Lower lobe of right lung (tissue), 2 donors: Measurements from ENCODE around the gene CERS3. TPM values are rescaled to one million over a fixed set of nuclear protein-coding genes. Genes with fewer than 3 reads are reported as not detected.
A peak's percentile ranks its signal among the peaks of the same experiment; 100 is the strongest.

Experiments
- ATAC-seq, 2 donors: fragments of 200-7000 bp; cut with Tn5 transposase; one replicate each; pipeline ENCODE4 v1.9.1; 2020 to 2022; ENCODE audit warnings: mild to moderate bottlenecking in 2 of 2, moderate library complexity in 2 of 2
- DNase-seq: peaks from one replicate; pipeline ENCODE4 v3.0.0-alpha.2; 2020
- H3K27ac ChIP-seq: fragments of 200-600 bp; one replicate; pipeline ENCODE4 v1.8.0; 2022
- H3K27me3 ChIP-seq: fragments of 200-600 bp; one replicate; pipeline ENCODE4 v1.8.0; 2022; ENCODE audit warnings: low read depth
- H3K36me3 ChIP-seq: fragments of 200-600 bp; one replicate; pipeline ENCODE4 v1.8.0; 2022; ENCODE audit warnings: mild to moderate bottlenecking
- H3K4me1 ChIP-seq: fragments of 200-600 bp; one replicate; pipeline ENCODE4 v1.8.0; 2022
- H3K4me3 ChIP-seq: fragments of 200-600 bp; one replicate; pipeline ENCODE4 v1.8.0; 2022; ENCODE audit warnings: mild to moderate bottlenecking
- H3K9me3 ChIP-seq: fragments of 200-600 bp; one replicate; pipeline ENCODE4 v1.8.0; 2022
- intact Hi-C: fragments of 100-400 bp; cut with DNase I; formaldehyde crosslinking; loops from one replicate; pipeline ENCODE4 v1.11.0; 2022
- total RNA-seq: library from RNA; stranded (reverse); fragmentation: NEBNext Ultra II Directional; extraction: Animal tissue kit (Norgen Biotek cat#: 25700); gene quantifications from one replicate; pipeline ENCODE4 v1.2.1, GENCODE V29; 2021
- TF ChIP-seq, protein P1 (sequence below): fragments of 200-600 bp; IDR thresholded peaks from one replicate; pipeline ENCODE4 v1.8.0; 2022; ENCODE audit warnings: antibody characterized with exemption, mild to moderate bottlenecking
- donor health status: DM: no; HTN: yes; CAD: no; lungs with severe emphysema.

Gene CERS3
- total RNA-seq, 1 donor from 2014 or later, result not detected

GRCh38 chr15:100373120-100373896 lies 155.4 kb downstream of the CERS3 start:
- ATAC-seq (peak; percentile 47 to 61), DNase-seq (no peak)
- Histone ChIP-seq H3K27ac (no peak overlapping the region), H3K4me3 (peak overlapping the region; percentile 47), H3K27me3 (peaks cover 12% of the 10 kb centered on the region), H3K36me3 (no peaks in the 10 kb centered on the region), H3K9me3 (peaks cover 6% of the 10 kb centered on the region), H3K4me1 (no peaks in the 10 kb centered on the region)
- TF ChIP-seq, protein P1, sequence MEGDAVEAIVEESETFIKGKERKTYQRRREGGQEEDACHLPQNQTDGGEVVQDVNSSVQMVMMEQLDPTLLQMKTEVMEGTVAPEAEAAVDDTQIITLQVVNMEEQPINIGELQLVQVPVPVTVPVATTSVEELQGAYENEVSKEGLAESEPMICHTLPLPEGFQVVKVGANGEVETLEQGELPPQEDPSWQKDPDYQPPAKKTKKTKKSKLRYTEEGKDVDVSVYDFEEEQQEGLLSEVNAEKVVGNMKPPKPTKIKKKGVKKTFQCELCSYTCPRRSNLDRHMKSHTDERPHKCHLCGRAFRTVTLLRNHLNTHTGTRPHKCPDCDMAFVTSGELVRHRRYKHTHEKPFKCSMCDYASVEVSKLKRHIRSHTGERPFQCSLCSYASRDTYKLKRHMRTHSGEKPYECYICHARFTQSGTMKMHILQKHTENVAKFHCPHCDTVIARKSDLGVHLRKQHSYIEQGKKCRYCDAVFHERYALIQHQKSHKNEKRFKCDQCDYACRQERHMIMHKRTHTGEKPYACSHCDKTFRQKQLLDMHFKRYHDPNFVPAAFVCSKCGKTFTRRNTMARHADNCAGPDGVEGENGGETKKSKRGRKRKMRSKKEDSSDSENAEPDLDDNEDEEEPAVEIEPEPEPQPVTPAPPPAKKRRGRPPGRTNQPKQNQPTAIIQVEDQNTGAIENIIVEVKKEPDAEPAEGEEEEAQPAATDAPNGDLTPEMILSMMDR, result no peak
- intact Hi-C loops, result no loop called here

GRCh38 chr15:100372739-100373119 lies 156.0 kb downstream of the CERS3 start:
- Histone ChIP-seq H3K27ac (no peak overlapping the region), H3K9me3 (peaks cover 6% of the 10 kb centered on the region), H3K27me3 (peaks cover 12% of the 10 kb centered on the region), H3K4me1 (no peaks in the 10 kb centered on the region), H3K36me3 (no peaks in the 10 kb centered on the region), H3K4me3 (peak overlapping the region; percentile 47)
- TF ChIP-seq, protein P1, result no peak
- peak; percentile 45 to 64 for ATAC-seq
- intact Hi-C loops, result no loop called here
- DNase-seq, result no peak

GRCh38 chr15:100355342-100355741 lies 173.4 kb downstream of the CERS3 start:
- Histone ChIP-seq H3K27me3 (no peaks in the 10 kb centered on the region), H3K9me3 (no peaks in the 10 kb centered on the region), H3K4me3 (no peak overlapping the region), H3K4me1 (peaks cover 10% of the 10 kb centered on the region), H3K27ac (no peak overlapping the region), H3K36me3 (no peaks in the 10 kb centered on the region)
- no peak for ATAC-seq
- DNase-seq, result no peak
- intact Hi-C loops, result no loop called here
- TF ChIP-seq, protein P1, result no peak

GRCh38 chr15:100353449-100353848 lies 175.3 kb downstream of the CERS3 start:
- Histone ChIP-seq H3K27ac (no peak overlapping the region), H3K9me3 (no peaks in the 10 kb centered on the region), H3K4me3 (no peak overlapping the region), H3K4me1 (peaks cover 18% of the 10 kb centered on the region), H3K27me3 (no peaks in the 10 kb centered on the region), H3K36me3 (no peaks in the 10 kb centered on the region)
- intact Hi-C loops, result no loop called here
- DNase-seq (no peak), ATAC-seq (no peak)
- TF ChIP-seq, protein P1, result no peak

- Histone ChIP-seq H3K4me1 (peaks cover 18% of the 10 kb centered on the region), H3K4me3 (peak overlapping the region; percentile 74), H3K9me3 (no peaks in the 10 kb centered on the region), H3K27ac (peak overlapping the region; percentile 96), H3K36me3 (no peaks in the 10 kb centered on the region), H3K27me3 (no peaks in the 10 kb centered on the region)
- peak; percentile 89 to 93 for ATAC-seq
- DNase-seq, result no peak
- intact Hi-C loops, result no loop called here
- TF ChIP-seq, protein P1, result no peak
Measured at GRCh38 chr15:100350434-100351226, 178.1 kb downstream of the CERS3 start.

Other genes with a start within 250 kb of the CERS3 start
- 3.0 TPM for gene ADAMTS17, start 187.0 kb downstream of the CERS3 start, total RNA-seq
- 18.8 TPM for gene LINS1, start 73.2 kb upstream of the CERS3 start, total RNA-seq
- gene ASB7, start 73.6 kb upstream of the CERS3 start, total RNA-seq, result 14.3 TPM